NCI-H2081 (cell line): ENCODE data around the gene IFI27L1.

Experiments
- DNase-seq, 2 experiments: peaks; one replicate each; lab custom pipeline; 2025; lab: John Stamatoyannopoulos, UW

The IFI27L1 gene

GRCh38 chr14:94079891-94080620 lies 1.1 kb upstream of the IFI27L1 start:
- DNase-seq = peak in 1 of 2 experiments; percentile 27

- DNase-seq = no peak
Measured at GRCh38 chr14:94081386-94081820, 293 bp downstream of the IFI27L1 start.

GRCh38 chr14:94087891-94088290 lies 6.8 kb downstream of the IFI27L1 start:
- DNase-seq = no peak

GRCh38 chr14:94088516-94088915 lies 7.4 kb downstream of the IFI27L1 start:
- no peak for DNase-seq

GRCh38 chr14:94089479-94089878 lies 8.4 kb downstream of the IFI27L1 start:
- DNase-seq = no peak

GRCh38 chr14:94093418-94093817 lies 12.3 kb downstream of the IFI27L1 start:
- DNase-seq = no peak

- no peak for DNase-seq
Measured at GRCh38 chr14:94097091-94097490, 16.0 kb downstream of the IFI27L1 start.

GRCh38 chr14:94098326-94098992 lies 17.3 kb downstream of the IFI27L1 start:
- DNase-seq = no peak

GRCh38 chr14:94099006-94099405 lies 17.9 kb downstream of the IFI27L1 start:
- no peak for DNase-seq

- no peak for DNase-seq
Measured at GRCh38 chr14:94100847-94101246, 19.7 kb downstream of the IFI27L1 start.

GRCh38 chr14:94101748-94102147 lies 20.6 kb downstream of the IFI27L1 start:
- no peak for DNase-seq

GRCh38 chr14:94102768-94103482 lies 21.8 kb downstream of the IFI27L1 start:
- no peak for DNase-seq

- no peak for DNase-seq
Measured at GRCh38 chr14:94103554-94104150, 22.5 kb downstream of the IFI27L1 start.

GRCh38 chr14:94104731-94105130 lies 23.6 kb downstream of the IFI27L1 start:
- DNase-seq = no peak

GRCh38 chr14:94109915-94110250 lies 28.8 kb downstream of the IFI27L1 start:
- DNase-seq = no peak

- no peak for DNase-seq
Measured at GRCh38 chr14:94110552-94111181, 29.6 kb downstream of the IFI27L1 start, which contains the start of gene IFI27. Gene IFI27 (plus strand): TSS chr14:94110736.

GRCh38 chr14:94111276-94112095 lies 30.4 kb downstream of the IFI27L1 start:
- DNase-seq = no peak

GRCh38 chr14:94112513-94113063 lies 31.5 kb downstream of the IFI27L1 start:
- DNase-seq = no peak

GRCh38 chr14:94113073-94113472 lies 32.0 kb downstream of the IFI27L1 start:
- DNase-seq = no peak

GRCh38 chr14:94113490-94113889 lies 32.4 kb downstream of the IFI27L1 start:
- no peak for DNase-seq
